Measurements from ENCODE around the gene SLC66A2.
"Not testable (repeated sequence)": the region's sequence is repeated elsewhere in the genome, so short reads cannot be mapped to it uniquely, and the experiment has no call there.

The SLC66A2 gene

DNA sequence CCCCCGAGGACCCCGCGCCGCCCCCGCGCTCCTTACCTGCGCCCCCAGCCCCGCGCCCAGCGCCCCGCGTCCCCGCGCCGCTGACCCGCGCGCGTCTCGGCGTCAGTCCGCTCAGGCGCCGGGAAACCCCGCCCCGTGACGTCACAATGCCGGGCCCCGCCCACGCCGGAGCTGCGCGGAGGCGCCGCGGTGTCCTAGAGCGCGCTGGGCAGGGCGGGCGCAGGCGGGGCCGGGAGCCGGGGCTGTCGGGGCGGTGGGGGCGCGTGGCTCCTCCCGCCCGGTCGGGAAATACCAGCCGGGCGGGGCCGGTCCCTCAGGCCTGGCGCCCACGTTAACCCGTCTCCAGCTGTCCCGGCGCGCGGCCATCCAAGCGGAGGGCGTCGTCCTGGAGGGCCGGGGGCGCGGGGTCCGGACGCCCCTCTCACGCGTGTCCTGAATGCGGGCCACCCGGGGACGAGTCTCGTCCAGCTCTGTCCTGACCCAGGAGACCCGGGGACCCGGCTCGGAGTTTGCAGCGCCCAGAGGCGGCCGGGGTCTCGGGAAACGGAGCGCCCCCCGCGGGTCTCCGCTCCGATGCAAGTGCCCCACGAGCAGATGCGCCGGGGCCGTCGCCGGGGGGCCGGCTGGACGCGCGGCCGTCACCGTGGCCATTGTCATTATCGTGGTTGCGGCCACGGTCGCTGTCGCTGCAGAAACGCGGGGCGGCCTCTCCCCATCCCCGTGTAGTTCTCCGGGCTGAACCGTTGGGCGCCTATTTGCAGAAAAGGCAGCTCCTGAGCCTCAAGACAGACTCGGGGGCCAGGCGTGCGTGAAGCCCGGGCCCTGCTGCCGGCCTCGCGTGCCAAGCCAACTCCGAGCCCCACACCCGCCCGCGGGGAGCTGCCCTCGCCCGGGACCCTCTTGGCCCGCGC lies at the start of gene SLC66A2:
TSS of gene SLC66A2 (minus strand) at position 109 of the 911 bp plus-strand sequence. CDS start 727 bp downstream, outside the sequence.
- DNase-seq (ENCODE audit: low read depth): peak; percentile 91

DNA sequence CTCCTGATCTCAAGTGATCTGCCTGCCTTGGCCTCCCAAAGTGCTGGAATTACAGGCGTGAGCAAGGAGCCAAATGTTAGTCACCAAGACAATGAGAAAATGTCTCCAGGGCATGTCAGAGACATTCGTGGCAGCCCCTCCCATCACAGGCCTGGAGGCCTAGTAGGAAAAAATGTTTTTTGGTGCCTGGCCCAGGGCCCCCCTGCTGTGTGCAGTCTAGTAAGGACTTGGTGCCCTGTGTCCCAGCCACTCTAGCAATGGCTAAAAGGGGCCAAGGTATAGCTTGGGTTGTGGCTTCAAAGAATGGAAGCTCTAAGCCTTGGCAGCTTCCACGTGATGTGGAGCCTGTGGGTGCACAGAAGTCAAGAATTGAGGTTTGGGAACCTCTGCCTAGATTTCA lies 49.4 kb upstream of the SLC66A2 start:
- no peak for DNase-seq (ENCODE audit: low read depth)

DNA sequence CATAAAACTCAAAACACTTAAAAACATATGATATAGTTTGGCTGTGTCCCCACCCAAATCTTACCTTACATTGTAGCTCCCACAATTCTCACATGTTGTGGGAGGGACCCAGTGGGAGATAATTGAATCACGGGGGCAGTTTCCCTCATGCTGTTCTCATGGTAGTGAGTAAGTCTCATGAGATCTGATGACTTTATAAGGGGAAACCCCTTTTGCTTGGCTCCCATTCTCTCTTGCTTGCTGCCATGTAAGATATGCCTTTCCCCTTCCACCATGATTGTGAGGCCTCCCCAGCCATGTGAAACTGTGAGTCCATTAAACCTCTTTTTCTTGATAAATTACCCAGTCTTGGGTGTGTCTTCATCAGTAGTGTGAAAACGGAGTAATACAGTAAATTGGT lies 48.2 kb upstream of the SLC66A2 start:
- DNase-seq (ENCODE audit: low read depth): not testable (repeated sequence)

DNA sequence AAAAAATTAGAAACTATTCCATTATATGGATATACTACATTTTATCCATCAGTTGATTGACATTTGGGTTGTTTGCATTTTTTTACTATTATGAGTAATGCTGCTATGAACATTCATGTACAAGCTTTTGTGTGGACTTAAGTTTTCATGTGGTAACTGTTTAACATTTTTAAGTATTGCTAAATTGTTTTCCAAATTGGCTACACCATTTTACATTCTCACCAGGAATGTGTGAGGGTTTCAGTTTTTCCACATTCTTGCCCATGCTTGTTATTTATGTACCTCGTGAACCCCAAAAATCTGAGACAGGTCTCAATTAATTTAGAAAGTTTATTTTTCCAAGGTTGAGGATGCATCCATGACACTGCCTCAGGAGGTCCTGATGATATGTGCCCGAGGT lies 40.0 kb upstream of the SLC66A2 start:
- DNase-seq (ENCODE audit: low read depth): no peak

DNA sequence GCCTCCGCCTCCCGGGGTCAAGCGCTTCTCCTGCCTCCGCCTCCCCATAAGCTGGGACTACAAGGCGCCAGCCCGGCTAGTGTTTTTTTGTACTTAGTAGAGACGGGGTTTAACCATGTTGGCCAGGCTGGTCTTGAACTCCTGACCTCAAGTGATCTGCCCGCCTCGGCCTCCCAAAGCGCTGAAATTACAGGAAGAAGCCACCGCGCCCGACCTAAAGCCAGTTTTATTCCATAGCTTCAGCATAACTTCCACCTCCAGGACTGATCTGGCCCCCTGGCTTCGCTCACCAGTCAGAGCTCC lies 37.7 kb upstream of the SLC66A2 start:
- DNase-seq (ENCODE audit: low read depth): no peak

DNA sequence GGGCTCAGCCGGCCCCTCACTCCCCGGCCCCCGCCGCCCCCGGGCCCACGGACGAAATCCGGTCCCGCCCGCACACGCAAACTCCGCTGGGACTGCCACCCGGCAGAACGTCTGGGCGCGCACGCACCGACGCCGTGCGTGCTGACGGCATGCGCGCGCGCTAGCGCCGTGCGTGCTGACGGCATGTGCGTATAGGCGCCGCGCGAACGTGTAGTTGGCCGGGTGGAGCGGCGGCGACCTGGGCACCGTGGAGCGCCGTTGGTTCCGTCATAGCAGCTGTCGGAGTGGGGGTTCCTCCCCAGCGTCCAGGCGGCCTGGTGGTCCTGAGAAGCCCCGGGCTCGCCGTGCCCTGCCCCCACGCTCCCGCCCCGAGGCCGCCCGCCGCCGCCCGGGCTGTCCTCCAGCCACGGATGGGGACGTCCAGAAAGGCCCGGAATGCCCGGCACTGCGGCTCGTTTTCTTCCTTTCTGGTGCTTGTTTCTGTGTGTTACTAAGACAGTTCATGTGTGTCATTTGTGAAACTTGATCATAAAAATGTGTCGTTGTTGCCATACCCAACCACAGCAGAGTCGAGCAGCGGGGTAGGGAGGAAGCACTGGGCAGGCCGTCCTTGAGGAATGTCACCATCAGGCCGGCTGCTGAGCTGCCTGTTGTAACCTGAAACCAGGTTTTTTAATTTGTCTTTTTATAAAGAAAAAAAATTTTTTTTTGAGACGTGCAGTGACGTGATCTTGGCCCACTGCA lies 37.2 kb upstream of the SLC66A2 start, which contains the start of gene TXNL4A:
TSS of gene TXNL4A (minus strand) at position 113 of the 744 bp plus-strand sequence. CDS start 171 bp downstream, outside the sequence.
- DNase-seq (ENCODE audit: low read depth): peak; percentile 80

DNA sequence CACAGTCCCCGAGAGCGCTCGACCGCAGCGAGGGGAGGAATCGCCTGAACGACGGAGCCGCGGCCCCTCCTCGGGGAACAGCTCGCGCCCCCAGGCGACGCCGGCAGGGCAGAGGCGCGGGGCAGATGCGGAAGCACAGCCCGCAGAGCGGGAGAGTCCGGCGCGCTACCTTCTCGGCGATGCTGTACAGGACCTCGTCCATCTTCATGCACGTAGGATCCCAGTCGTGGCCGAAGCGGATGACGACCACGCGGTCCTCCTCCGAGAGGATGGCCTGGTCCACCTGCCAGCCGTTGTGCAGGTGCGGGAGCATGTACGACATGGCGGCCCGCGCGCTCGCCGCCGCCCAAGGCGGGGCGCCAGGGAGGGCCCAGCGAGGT lies 36.6 kb upstream of the SLC66A2 start:
- peak; percentile 47 for DNase-seq (ENCODE audit: low read depth)

DNA sequence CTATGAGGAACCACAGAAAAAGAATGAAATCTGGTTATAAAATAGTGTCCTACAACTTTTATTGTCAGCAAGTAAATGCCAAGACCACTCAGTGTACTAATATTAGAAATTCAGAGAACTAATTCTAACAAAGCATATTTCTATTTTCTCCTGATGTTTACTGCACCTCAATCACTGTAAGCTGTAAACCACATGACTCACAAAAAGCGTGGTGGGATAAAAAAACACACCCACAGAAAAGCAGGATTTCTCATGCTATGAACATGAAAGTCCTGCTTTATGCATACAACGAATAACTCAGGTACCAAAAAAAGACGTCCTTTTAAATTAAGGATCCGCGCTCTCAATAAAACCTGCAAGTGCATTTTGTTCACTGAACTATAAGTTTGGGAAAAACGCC lies 36.1 kb upstream of the SLC66A2 start:
- DNase-seq (ENCODE audit: low read depth): no peak

DNA sequence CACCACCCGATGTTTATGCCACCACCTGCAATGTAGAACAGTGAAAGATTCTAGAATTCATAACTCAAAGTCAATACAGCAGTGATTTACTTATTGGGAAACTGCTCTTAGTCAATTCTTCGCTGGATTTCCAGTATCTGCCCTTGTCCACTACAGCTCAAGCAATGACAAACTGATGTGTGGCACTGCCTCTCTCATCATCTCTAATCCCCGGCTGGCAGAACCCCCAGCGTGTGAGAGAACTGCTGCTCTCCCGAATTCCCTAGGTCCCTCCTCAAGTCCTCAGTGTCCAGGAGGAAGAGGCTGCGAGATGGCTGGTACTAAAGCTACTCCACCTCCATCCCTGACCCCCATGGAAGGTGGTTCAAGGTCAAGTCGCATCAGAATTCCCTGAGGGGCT lies 35.3 kb upstream of the SLC66A2 start:
- DNase-seq (ENCODE audit: low read depth): no peak

DNA sequence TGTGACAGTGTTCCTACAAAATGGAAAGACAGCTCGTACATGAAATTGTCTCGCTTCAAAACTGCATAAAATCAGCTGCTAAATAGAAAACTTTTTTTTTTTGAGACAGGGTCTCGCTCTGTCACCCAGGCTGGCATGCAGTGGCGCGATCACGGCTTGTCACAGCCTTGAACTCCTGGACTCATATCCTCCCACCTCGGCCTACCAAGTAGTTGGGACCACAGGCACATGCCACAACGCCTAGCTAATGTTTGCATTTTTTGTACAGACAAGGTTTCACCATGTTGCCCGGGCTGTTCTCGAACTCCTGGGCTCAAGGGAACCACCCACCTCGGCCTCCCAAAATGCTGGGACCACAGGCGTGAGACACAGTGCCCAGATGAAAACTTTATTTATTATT lies 33.7 kb upstream of the SLC66A2 start:
- no peak for DNase-seq (ENCODE audit: low read depth)

DNA sequence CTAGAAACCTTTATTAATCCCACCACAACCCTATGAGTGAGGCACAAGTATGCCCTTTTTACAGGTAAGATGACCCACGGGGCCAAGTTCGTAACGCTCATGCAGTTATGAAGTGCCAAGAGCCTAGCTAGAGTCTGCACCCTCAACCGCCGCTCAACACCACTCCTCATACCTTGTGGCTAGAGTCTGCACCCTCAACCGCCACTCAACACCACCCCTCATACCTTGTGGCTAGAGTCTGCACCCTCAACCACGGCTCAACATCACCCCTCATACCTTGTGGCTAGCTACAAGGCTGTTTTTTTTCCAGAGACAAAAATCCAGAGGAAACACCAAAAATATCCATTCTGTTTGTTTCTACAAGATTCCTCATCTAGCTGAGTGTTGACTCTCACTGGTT lies 32.3 kb upstream of the SLC66A2 start:
- DNase-seq (ENCODE audit: low read depth): no peak

DNA sequence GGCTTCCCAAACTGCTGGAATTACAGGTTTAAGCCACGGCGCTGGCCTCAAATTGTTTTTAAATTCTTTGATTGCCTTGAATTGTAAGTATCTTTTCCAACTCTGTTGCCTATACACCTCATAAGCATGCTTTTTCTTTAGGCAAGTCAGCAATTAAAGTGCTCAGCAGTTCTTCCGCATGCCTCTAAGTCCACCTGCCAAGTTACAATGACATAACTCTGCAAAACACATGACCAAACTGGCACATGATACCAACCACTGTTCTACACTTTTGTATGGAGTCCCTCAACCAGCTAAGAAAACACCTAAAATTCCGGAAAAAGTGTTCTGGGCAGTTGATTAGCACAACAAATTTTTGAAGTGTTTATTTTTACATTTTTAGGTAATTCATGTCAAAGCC lies 31.8 kb upstream of the SLC66A2 start:
- DNase-seq (ENCODE audit: low read depth): no peak

DNA sequence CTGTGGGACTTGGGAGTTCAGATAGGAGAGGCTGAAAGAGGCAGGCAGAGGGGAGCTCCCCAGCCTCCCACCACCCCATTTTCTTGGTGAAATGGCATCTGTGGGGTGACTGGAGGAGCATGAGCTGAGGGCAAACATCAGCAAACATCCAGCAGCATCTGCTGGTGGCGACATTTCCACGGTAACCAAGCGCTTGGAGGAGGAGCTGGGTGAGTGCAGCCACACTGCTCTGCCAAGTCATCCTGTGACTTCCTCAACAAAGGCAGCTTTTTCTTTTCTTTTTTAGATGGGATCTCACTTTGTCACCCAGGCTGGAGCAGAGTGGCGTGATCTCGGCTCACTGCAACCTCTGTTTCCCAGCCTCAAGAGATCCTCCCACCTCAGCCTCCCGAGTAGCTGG lies 31.3 kb upstream of the SLC66A2 start:
- DNase-seq (ENCODE audit: low read depth): no peak

DNA sequence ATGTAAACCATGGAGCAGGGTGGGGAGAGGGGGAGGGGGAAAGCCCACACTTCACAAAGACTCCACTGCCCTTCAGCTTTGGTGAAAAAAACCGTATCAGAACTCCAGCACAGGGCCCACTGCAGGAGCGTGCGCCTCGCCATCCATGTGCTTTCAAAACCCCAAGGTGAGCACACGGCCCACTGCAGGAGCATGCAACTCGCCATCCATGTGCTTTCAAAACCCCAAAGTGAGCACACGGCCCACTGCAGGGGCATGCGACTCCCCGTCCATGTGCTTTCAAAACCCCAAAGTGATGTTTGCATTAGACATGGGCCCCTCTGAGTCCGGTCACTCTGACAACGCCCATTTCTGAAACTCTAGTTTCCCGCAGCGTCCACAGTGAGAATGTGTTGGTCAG lies 29.1 kb upstream of the SLC66A2 start:
- no peak for DNase-seq (ENCODE audit: low read depth)

DNA sequence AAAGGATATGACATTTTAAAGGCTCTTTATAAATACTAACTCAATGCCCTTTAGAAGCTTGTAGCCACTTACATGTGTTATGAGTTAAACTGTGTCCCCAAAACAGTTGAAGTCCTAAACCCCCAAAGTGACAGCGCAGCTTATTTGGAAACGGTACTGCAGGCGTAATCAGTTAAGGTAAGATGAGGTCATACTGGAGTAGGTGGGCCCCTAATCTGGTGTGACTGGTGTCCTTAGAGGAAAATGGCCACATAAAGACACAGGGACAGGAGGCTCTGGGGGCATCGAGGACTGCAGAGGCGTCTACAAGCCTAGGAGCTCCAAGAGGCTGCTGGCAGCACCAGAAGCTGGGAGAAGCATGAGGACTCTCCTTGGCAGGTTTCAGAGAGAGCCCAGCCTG lies 28.4 kb upstream of the SLC66A2 start:
- DNase-seq (ENCODE audit: low read depth): no peak

DNA sequence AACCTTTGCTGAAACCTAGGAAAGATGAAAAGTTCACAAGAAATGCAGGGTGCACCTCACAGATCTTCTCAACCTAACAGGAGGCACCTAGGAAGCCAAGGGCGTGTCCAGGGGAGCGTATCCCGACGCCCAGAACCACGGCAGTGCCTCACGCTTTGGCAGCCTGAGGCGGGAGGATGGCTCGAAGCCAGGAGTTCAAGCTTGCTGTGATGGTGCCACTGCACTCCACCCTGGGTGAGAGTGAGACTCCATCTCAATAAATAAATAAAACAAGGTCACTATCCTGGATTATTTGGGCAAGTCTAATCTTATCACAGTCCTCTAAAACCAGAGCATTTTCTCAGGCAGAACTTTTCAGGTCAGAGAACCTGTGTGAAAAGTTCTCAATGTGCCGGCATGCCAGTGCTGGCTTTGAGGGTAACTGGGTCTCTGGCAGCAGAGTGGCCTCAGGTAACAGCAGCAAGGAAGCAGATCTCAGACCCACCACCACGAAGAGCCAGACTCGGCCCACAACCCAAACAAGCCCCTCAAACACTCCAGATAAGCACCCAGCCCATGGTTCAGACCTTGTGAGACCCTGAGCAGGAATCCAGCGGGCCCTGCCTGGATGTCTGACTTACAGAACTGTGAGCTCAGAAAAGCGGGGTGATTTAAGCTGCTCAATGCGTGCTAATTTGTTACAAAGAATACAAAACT lies 24.7 kb upstream of the SLC66A2 start:
- DNase-seq (ENCODE audit: low read depth): no peak

DNA sequence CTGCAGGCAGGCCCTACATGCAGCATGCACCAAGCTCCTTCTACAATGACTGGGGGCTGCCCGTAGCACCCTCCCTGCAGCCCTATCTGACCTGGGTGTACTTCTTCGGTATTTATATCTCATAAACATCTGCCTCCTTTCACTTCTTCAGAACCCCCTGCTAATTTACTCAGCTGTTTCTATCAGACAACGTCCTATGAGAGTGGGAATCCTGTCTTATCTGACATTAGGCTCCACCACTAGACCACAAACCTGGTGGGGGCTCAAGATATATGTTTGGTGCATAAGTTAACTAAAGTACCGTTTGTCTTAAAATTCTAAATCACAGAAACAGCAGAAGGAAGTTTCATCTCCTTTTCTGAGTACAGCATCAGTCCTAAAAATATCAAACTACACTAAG lies 23.6 kb upstream of the SLC66A2 start:
- DNase-seq (ENCODE audit: low read depth): no peak

DNA sequence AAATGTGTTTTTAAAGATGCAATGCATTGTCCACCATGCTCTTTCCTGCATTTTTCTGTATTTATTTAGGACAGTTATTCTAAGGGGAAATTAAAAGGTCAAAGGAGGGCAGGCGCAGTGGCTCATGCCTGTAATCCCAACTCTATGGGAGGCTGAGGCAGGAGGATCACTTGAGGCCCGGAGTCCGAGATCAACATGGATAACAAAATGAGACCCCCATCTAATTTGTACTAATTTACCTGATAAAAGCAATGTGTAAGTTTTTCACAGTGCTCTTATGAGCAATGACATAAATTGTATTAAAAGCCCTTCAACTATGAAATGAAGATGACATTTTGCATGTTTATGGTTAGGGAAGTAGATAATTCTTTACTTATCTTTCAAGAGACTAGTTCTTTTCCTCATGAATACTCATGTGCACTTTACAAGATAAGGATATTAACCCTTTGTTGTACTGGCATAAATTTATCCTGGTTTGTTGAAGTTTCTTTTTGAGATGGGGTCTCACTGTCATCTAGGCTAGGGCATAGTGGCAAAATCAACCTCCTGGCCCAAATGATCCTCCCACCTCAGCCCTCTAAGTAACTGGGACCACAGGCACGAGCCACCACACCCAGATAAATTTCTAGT lies 22.7 kb upstream of the SLC66A2 start:
- DNase-seq (ENCODE audit: low read depth): no peak

DNA sequence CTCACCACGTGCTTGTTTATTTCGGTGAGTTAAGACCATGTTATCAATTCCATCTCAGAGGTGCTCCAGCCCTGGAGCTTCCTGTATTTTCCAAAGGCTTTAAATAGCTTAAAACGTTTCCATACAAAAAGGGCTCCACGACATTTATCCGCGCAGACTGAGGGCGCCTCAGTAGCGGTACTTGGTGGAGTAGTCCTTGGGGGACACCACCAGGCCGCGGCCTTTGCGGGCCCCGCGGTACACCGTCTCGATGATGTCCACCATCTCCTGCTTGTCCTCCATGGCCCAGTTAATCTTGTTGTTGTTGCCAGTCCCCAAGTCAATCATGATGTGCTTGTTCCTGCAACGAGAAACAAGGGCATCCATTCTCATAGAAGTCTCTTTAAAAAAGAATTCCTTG lies 22.1 kb upstream of the SLC66A2 start:
- no peak for DNase-seq (ENCODE audit: low read depth)

DNA sequence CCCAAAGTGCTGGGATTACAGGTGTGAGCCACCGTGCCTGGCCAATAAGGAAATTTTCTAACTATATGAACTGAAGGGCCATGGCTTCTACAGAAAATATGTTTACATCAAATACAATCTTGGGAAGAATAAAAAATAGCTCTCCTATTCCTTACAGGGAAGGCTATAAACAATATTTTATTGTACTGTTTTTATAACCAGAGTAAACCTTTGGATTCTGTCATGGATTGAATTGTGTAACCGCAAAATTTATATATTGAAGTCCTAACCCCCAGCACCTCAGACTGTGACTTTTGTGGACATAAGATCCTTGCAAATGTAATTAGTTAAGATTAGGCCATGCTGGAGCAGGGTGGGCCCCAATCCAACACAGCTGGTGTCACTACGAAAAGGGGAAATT lies 21.3 kb upstream of the SLC66A2 start:
- DNase-seq (ENCODE audit: low read depth): no peak

DNA sequence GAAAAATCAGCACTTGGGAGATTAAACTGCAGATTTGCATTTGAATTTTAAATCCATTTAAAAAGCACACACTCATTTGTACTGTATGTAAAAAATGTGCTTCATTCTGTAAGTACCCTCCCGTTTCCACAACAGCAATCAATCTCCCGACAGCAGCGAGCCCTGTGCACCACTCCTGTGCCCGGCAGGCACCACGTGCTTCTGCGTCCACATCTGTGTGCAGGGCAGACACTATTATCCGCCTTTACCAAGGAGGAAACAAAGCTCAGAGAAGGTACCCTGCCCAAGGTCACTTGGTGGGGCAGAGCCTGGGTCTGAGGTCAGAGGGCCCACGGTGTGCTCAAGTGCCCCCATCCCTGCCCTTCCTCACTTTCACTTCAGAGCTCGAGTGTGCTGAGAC lies 20.5 kb upstream of the SLC66A2 start:
- no peak for DNase-seq (ENCODE audit: low read depth)

DNA sequence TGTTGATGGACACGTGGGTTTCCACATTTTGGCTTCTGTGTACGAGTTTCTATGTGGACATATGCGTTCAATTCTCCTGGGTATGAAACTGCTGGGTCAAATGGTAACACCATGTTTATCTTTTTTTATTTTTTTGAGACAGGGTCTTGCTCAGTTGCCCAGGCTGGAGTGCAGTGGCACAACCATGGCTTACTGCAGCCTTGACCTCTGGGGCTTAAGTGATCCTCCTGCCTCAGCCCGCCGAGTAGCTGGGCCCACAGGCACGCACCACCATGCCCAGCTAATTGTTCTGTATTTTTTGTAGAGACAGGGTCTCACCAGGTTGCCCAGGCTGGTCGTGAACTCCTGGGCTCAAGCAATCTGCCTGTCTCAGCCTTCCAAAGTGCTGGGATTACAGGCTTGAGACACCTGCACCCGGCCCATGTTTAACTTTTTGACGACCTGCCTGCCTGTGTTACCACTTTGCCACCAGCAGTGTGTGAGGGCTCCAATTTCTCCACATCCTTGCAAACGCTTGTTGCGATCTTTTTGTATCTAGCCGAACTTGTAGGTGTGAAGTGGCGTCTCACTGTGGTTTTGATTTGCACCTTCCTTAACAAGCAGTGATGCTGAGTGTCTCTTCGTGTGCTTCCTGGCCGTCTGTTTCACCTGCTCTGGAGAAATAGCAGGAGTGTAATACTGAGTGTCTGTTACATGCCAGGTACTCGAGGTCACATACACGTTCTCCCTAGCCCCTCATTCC lies 19.9 kb upstream of the SLC66A2 start:
- DNase-seq (ENCODE audit: low read depth): no peak

Data from activated T-helper 9 cell treated with anti-CD3 and anti-CD28 coated beads, Interleukin-2, amount 50 U/mL, for 16 hours (primary cell).